ENCODE data around the gene NDUFB1. TPM values are rescaled to one million over a fixed set of nuclear protein-coding genes. Genes with fewer than 3 reads are reported as not detected.

The NDUFB1 gene
- total and polyA plus RNA-seq, 2 of the 13 experiments (the other 11 are each of a cell fraction or from before 2014, with no cell fraction given): 181 to 281 TPM

DNA sequence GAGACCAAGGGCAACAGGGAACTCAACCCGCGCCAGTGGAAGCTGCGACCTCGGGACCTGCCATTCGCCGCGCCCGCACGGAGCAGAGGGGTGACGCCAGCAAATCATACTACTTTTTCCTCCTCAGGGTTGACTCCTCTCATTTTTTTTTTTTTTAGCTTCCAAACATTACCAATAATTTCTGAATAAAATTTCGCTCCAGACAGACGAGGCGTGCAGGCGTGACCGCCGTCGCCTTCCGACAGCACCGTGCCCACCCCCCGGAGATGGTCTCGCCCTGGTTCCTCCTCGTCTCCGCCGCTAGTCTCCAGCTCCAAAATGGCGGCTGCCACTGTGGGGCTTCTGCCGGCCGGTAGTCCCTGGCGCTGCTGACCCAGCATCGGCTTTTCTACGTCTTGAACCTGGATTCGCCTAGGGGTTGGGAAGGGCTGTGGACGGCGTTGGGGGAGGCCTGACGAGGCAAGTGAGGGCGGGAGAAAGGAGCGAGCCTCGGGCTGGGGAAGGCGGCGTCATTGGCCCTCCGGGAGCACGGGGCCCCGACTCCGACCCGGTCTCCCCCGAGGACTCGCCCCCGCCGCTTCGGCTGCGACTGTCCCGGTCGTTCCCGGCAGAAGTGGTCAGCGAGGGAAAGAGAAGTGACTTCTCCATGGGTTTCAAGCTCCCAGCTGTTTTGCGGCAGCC, at the start of gene NDUFB1, which contains the start of gene CPSF2 (continued):
- TF ChIP-seq, protein P1, sequence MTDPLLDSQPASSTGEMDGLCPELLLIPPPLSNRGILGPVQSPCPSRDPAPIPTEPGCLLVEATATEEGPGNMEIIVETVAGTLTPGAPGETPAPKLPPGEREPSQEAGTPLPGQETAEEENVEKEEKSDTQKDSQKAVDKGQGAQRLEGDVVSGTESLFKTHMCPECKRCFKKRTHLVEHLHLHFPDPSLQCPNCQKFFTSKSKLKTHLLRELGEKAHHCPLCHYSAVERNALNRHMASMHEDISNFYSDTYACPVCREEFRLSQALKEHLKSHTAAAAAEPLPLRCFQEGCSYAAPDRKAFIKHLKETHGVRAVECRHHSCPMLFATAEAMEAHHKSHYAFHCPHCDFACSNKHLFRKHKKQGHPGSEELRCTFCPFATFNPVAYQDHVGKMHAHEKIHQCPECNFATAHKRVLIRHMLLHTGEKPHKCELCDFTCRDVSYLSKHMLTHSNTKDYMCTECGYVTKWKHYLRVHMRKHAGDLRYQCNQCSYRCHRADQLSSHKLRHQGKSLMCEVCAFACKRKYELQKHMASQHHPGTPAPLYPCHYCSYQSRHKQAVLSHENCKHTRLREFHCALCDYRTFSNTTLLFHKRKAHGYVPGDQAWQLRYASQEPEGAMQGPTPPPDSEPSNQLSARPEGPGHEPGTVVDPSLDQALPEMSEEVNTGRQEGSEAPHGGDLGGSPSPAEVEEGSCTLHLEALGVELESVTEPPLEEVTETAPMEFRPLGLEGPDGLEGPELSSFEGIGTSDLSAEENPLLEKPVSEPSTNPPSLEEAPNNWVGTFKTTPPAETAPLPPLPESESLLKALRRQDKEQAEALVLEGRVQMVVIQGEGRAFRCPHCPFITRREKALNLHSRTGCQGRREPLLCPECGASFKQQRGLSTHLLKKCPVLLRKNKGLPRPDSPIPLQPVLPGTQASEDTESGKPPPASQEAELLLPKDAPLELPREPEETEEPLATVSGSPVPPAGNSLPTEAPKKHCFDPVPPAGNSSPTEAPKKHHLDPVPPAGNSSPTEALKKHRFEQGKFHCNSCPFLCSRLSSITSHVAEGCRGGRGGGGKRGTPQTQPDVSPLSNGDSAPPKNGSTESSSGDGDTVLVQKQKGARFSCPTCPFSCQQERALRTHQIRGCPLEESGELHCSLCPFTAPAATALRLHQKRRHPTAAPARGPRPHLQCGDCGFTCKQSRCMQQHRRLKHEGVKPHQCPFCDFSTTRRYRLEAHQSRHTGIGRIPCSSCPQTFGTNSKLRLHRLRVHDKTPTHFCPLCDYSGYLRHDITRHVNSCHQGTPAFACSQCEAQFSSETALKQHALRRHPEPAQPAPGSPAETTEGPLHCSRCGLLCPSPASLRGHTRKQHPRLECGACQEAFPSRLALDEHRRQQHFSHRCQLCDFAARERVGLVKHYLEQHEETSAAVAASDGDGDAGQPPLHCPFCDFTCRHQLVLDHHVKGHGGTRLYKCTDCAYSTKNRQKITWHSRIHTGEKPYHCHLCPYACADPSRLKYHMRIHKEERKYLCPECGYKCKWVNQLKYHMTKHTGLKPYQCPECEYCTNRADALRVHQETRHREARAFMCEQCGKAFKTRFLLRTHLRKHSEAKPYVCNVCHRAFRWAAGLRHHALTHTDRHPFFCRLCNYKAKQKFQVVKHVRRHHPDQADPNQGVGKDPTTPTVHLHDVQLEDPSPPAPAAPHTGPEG (CRISPR knock-in tag; IDR thresholded peaks at IDR 0.05): 0 out of 2 replicates have a peak, but pooled peaks have one; percentile 39
- TF ChIP-seq ZNF530 (CRISPR knock-in tag; IDR thresholded peaks at IDR 0.05; ENCODE audit: low read depth) (no peak), ZBTB20 (CRISPR knock-in tag; IDR thresholded peaks at IDR 0.05; ENCODE audit: borderline replicate concordance, low read depth) (peak; percentile 54; the same call in 1 of the 2 replicates), E2F5 (CRISPR knock-in tag; conservative IDR thresholded peaks at IDR 0.05) (no peak), REPIN1 (CRISPR knock-in tag; IDR thresholded peaks at IDR 0.05; ENCODE audit: borderline replicate concordance, low read depth) (peak; percentile 48; the same call in 1 of the 2 replicates), ZNF609 (CRISPR knock-in tag; IDR thresholded peaks at IDR 0.05; ENCODE audit: borderline replicate concordance) (no peak; the same call in 1 of the 2 replicates), ZNF614 (CRISPR knock-in tag; IDR thresholded peaks at IDR 0.05; ENCODE audit: borderline replicate concordance) (no peak), ZNF563 (CRISPR knock-in tag; IDR thresholded peaks at IDR 0.05) (peak; percentile 44; the same call in 1 of the 2 replicates), HNF4A (CRISPR knock-in tag; IDR thresholded peaks at IDR 0.05) (no peak), NFE2 (CRISPR knock-in tag; IDR thresholded peaks at IDR 0.05) (no peak), ZNF746 (CRISPR knock-in tag; IDR thresholded peaks at IDR 0.05) (no peak), ZNF121 (CRISPR knock-in tag; IDR thresholded peaks at IDR 0.05) (no peak)
- TF ChIP-seq, protein P2, sequence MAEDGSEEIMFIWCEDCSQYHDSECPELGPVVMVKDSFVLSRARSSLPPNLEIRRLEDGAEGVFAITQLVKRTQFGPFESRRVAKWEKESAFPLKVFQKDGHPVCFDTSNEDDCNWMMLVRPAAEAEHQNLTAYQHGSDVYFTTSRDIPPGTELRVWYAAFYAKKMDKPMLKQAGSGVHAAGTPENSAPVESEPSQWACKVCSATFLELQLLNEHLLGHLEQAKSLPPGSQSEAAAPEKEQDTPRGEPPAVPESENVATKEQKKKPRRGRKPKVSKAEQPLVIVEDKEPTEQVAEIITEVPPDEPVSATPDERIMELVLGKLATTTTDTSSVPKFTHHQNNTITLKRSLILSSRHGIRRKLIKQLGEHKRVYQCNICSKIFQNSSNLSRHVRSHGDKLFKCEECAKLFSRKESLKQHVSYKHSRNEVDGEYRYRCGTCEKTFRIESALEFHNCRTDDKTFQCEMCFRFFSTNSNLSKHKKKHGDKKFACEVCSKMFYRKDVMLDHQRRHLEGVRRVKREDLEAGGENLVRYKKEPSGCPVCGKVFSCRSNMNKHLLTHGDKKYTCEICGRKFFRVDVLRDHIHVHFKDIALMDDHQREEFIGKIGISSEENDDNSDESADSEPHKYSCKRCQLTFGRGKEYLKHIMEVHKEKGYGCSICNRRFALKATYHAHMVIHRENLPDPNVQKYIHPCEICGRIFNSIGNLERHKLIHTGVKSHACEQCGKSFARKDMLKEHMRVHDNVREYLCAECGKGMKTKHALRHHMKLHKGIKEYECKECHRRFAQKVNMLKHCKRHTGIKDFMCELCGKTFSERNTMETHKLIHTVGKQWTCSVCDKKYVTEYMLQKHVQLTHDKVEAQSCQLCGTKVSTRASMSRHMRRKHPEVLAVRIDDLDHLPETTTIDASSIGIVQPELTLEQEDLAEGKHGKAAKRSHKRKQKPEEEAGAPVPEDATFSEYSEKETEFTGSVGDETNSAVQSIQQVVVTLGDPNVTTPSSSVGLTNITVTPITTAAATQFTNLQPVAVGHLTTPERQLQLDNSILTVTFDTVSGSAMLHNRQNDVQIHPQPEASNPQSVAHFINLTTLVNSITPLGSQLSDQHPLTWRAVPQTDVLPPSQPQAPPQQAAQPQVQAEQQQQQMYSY (CRISPR knock-in tag; IDR thresholded peaks at IDR 0.05): peak; percentile 19; the same call in 1 of the 2 replicates

All from HepG2 (cell line).